Spleen (tissue), 7 donors: ENCODE results near the gene TMEM130.
"Not testable (repeated sequence)": the region's sequence is repeated elsewhere in the genome, so short reads cannot be mapped to it uniquely, and the experiment has no call there.

ENCODE experiments used
- CTCF ChIP-seq, 11 experiments: fragments of 200-600 bp in 7 of 11; fragments of 450-650 bp in 4 of 11; sonication (generic) in 4 of 11; IDR thresholded peaks in 8 of 11; conservative IDR thresholded peaks in 3 of 11; 1 replicate in 7 of 11; 2 replicates in 4 of 11; pipeline versions ENCODE4 v1.4.0 to v1.8.0; 2016 to 2021; ENCODE audit warnings: antibody characterized with exemption in 11 of 11, inconsistent platforms in 4 of 11, mild to moderate bottlenecking in 1 of 11
- POLR2A ChIP-seq, 3 donors: fragments of 450-650 bp; IDR thresholded peaks; one replicate each; pipeline ENCODE4 v1.5.1; 2017; ENCODE audit warnings: antibody characterized with exemption in 3 of 3, mild to moderate bottlenecking in 1 of 3
- POLR2AphosphoS5 ChIP-seq, 3 donors: sonication (generic); formaldehyde crosslinking; IDR thresholded peaks; one replicate each; pipeline ENCODE4 v1.5.1; 2017; ENCODE audit warnings: antibody characterized with exemption in 3 of 3
- donor health status: DM: no; HTN: no; CAD: no; lungs with moderate emphysema.
- donor health status: DM: no; HTN: no; CAD: no.
- donor health status: DM: no; HTN: no; CAD: no.

GRCh38 chr7:98842552-98842951, 27.3 kb downstream of the TMEM130 start:
- not testable (repeated sequence) for TF ChIP-seq CTCF (IDR thresholded peaks at IDR 0.05 in 8 of 11, conservative IDR thresholded peaks at IDR 0.05 in 3 of 11); POLR2AphosphoS5 (IDR thresholded peaks at IDR 0.05); POLR2A (IDR thresholded peaks at IDR 0.05)
